ENCODE measurements around the gene CEBPA.

DNA sequence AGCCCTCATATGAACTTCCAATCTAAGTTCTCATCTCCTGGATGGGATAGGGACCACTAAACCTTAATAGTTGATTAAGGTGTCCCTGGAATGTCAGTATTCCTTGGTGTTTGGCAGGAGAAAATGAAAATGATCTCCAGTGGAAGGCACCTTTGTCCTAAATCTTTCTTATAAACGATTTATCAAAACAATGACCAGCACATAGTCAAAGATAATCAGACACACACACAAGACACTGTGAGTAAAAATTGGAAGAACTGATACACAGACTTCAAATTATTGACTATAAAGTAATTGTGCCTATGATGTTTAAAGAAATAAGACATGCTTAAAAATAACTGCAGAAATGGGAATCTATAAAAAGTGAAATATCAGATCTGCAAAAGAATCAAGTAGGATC, 13.7 kb downstream of the CEBPA start:
- no peak for TF ChIP-seq POLR2A (IDR thresholded peaks at IDR 0.05)
- TF ChIP-seq, protein P1, sequence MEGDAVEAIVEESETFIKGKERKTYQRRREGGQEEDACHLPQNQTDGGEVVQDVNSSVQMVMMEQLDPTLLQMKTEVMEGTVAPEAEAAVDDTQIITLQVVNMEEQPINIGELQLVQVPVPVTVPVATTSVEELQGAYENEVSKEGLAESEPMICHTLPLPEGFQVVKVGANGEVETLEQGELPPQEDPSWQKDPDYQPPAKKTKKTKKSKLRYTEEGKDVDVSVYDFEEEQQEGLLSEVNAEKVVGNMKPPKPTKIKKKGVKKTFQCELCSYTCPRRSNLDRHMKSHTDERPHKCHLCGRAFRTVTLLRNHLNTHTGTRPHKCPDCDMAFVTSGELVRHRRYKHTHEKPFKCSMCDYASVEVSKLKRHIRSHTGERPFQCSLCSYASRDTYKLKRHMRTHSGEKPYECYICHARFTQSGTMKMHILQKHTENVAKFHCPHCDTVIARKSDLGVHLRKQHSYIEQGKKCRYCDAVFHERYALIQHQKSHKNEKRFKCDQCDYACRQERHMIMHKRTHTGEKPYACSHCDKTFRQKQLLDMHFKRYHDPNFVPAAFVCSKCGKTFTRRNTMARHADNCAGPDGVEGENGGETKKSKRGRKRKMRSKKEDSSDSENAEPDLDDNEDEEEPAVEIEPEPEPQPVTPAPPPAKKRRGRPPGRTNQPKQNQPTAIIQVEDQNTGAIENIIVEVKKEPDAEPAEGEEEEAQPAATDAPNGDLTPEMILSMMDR (IDR thresholded peaks at IDR 0.05), result no peak

Measured in esophagus squamous epithelium (tissue), 4 donors.